HepG2 (cell line): ENCODE data around the gene DIAPH1. TPM values are rescaled to one million over a fixed set of nuclear protein-coding genes. Genes with fewer than 3 reads are reported as not detected.

Experiments
- ATF1 ChIP-seq: IDR thresholded peaks from 2 replicates; pipeline ENCODE4 v1.6.1; 2016; ENCODE audit warnings: mild to moderate bottlenecking, control low read depth
- BATF2 ChIP-seq: sonication (generic); formaldehyde crosslinking; IDR thresholded peaks from 2 replicates; pipeline ENCODE4 v1.8.0; 2022; ENCODE audit warnings: mild to moderate bottlenecking, missing genetic modification reagents, moderate library complexity
- HMG20A ChIP-seq: IDR thresholded peaks from 2 replicates; pipeline ENCODE4 v1.6.1; 2016; ENCODE audit warnings: borderline replicate concordance
- HOXA3 ChIP-seq: sonication (generic); formaldehyde crosslinking; IDR thresholded peaks from 2 replicates; pipeline ENCODE4 v1.5.0; 2020; ENCODE audit warnings: missing genetic modification reagents
- KDM1A ChIP-seq: IDR thresholded peaks from 2 replicates; pipeline ENCODE4 v1.6.1; 2016; ENCODE audit warnings: missing compliant biosample characterization
- NR2F1 ChIP-seq, 2 experiments: fragments of 450-650 bp in 1 of 2; formaldehyde crosslinking in 1 of 2; IDR thresholded peaks; 2 replicates each; pipeline versions ENCODE4 v1.5.0 to v1.6.1; 2016 to 2020; ENCODE audit warnings: mild to moderate bottlenecking in 1 of 2, missing compliant biosample characterization in 1 of 2, missing genetic modification reagents in 1 of 2, moderate library complexity in 1 of 2
- PLRG1 ChIP-seq: fragments of 450-650 bp; conservative IDR thresholded peaks from 2 replicates; pipeline ENCODE4 v1.6.1; 2016
- RBM39 ChIP-seq: fragments of 200-400 bp; formaldehyde crosslinking; IDR thresholded peaks from one replicate; pipeline ENCODE4 v1.6.1; 2018; ENCODE audit warnings: antibody characterized with exemption, mild to moderate bottlenecking, low read depth, low read length; ENCODE audit not compliant: poor library complexity, severe bottlenecking
- RFX1 ChIP-seq: fragments of 450-650 bp; IDR thresholded peaks from 2 replicates; pipeline ENCODE4 v1.6.1; 2017
- RFX3 ChIP-seq: IDR thresholded peaks from 2 replicates; pipeline ENCODE4 v1.6.1; 2016; ENCODE audit warnings: missing biosample characterization, missing genetic modification reagents
- TFDP1 ChIP-seq: IDR thresholded peaks from 2 replicates; pipeline ENCODE4 v1.6.1; 2016; ENCODE audit warnings: missing compliant biosample characterization, missing genetic modification reagents, borderline replicate concordance
- ZFP37 ChIP-seq: sonication (generic); formaldehyde crosslinking; IDR thresholded peaks from 2 replicates; pipeline ENCODE4 v1.4.0; 2020; ENCODE audit warnings: missing genetic modification reagents, borderline replicate concordance
- ZFP91 ChIP-seq: sonication (generic); formaldehyde crosslinking; IDR thresholded peaks from 2 replicates; pipeline ENCODE4 v1.9.0; 2022; ENCODE audit warnings: missing genetic modification reagents, mild to moderate bottlenecking, borderline replicate concordance
- ZMYM4 ChIP-seq: sonication (generic); formaldehyde crosslinking; IDR thresholded peaks from 2 replicates; pipeline ENCODE4 v1.8.1; 2023; ENCODE audit warnings: mild to moderate bottlenecking, missing genetic modification reagents
- ZNF138 ChIP-seq: sonication (generic); formaldehyde crosslinking; IDR thresholded peaks from 2 replicates; pipeline ENCODE4 v1.5.0; 2020; ENCODE audit warnings: mild to moderate bottlenecking, low read depth, missing genetic modification reagents
- ZNF280D ChIP-seq: sonication (generic); formaldehyde crosslinking; IDR thresholded peaks from 2 replicates; pipeline ENCODE4 v1.5.1; 2020; ENCODE audit warnings: mild to moderate bottlenecking, missing genetic modification reagents
- ZNF446 ChIP-seq: sonication (generic); formaldehyde crosslinking; IDR thresholded peaks from 2 replicates; pipeline ENCODE4 v1.5.0; 2020; ENCODE audit warnings: mild to moderate bottlenecking, missing genetic modification reagents
- ZNF597 ChIP-seq: sonication (generic); formaldehyde crosslinking; IDR thresholded peaks from 2 replicates; pipeline ENCODE4 v1.5.0; 2020; ENCODE audit warnings: missing genetic modification reagents
- ZNF841 ChIP-seq: sonication (generic); formaldehyde crosslinking; IDR thresholded peaks from 2 replicates; pipeline ENCODE4 v1.8.1; 2023; ENCODE audit warnings: missing genetic modification reagents, borderline replicate concordance
- ZNF879 ChIP-seq: sonication (generic); formaldehyde crosslinking; IDR thresholded peaks from 2 replicates; pipeline ENCODE4 v1.8.1; 2023; ENCODE audit warnings: missing genetic modification reagents
- ZXDC ChIP-seq: sonication (generic); formaldehyde crosslinking; IDR thresholded peaks from 2 replicates; pipeline ENCODE4 v1.5.0; 2020; ENCODE audit warnings: mild to moderate bottlenecking, missing genetic modification reagents
- polyA plus RNA-seq, 8 experiments: library from polyadenylated mRNA; depleted of rRNA in 3 of 8; stranded (reverse) in 7 of 8; unstranded in 1 of 8; fragments of >200 nt; fragmentation: Illumina TruSeq in 4 of 8; extraction: Trizol in 4 of 8; gene quantifications; 2 replicates each; pipeline versions ENCODE4 v1.2.1 to v1.2.3, GENCODE V29; 2011 to 2016; ENCODE audit warnings: low read depth in 4 of 8, missing spikeins in 1 of 8, mixed read lengths in 1 of 8; ENCODE audit not compliant: insufficient read depth in 1 of 8
- total RNA-seq, 5 experiments: library from RNA; depleted of rRNA; stranded (reverse); fragments of >200 nt; fragmentation: Illumina TruSeq; extraction: Trizol; gene quantifications; 2 replicates each; pipeline ENCODE4 v1.2.3, GENCODE V29; 2016; ENCODE audit warnings: low read depth in 1 of 5

Gene DIAPH1
- total and polyA plus RNA-seq, 2 of the 13 experiments (the other 11 are each of a cell fraction or from before 2014, with no cell fraction given): 25.1 to 33.9 TPM

GRCh38 chr5:141564216-141564692 is 54.5 kb downstream of the DIAPH1 start (continued):
- TF ChIP-seq ZFP91 (CRISPR knock-in tag): no peak
- TF ChIP-seq RBM39: no peak
- TF ChIP-seq RFX3: no peak
- no peak for TF ChIP-seq ZNF879
- no peak for TF ChIP-seq PLRG1
- TF ChIP-seq ZNF280D (CRISPR knock-in tag): peak; percentile 61; the same call in 1 of the 2 replicates
- TF ChIP-seq HMG20A (CRISPR knock-in tag): peak; percentile 16; the same call in 1 of the 2 replicates
- no peak for TF ChIP-seq ZNF841 (CRISPR knock-in tag)
- peak; percentile 99 for TF ChIP-seq ZMYM4
- TF ChIP-seq ZNF138 (CRISPR knock-in tag): no peak
- no peak for TF ChIP-seq RFX1
- no peak for TF ChIP-seq ZNF597 (CRISPR knock-in tag)
- no peak for TF ChIP-seq ZXDC (CRISPR knock-in tag)
- TF ChIP-seq KDM1A (CRISPR knock-in tag): no peak
- no peak for TF ChIP-seq ZNF446 (CRISPR knock-in tag)
- no peak for TF ChIP-seq ZFP37 (CRISPR knock-in tag)
- no peak for TF ChIP-seq TFDP1
- TF ChIP-seq NR2F1 (CRISPR knock-in tag; IDR thresholded peaks at IDR 0.05): peak in 1 of 2 experiments; percentile 44; a peak in 1 of 4 replicates
- peak; percentile 96 for TF ChIP-seq HOXA3 (CRISPR knock-in tag)
- TF ChIP-seq ATF1 (CRISPR knock-in tag): peak; percentile 96
- no peak for TF ChIP-seq BATF2
